ENCODE results near the gene RGS6.

GRCh38 chr14:72183631-72184030 is 251.4 kb downstream of the RGS6 start:
- TF ChIP-seq CTCF (conservative IDR thresholded peaks at IDR 0.05; ENCODE audit: low read depth, low read length) (no peak), EZH2phosphoT487 (IDR thresholded peaks at IDR 0.05; ENCODE audit: borderline replicate concordance, low read length) (no peak)
